ENCODE data around the gene SPTBN1.

- TF ChIP-seq BHLHE40 (IDR thresholded peaks at IDR 0.05; ENCODE audit: borderline replicate concordance) (no peak), LEF1 (IDR thresholded peaks at IDR 0.05; ENCODE audit: borderline replicate concordance) (no peak)
Measured at GRCh38 chr2:54652540-54652939, 196.4 kb downstream of the SPTBN1 start.

Data from HEK293T (cell line).